ENCODE measurements around the gene SASH1.

The SASH1 gene

DNA sequence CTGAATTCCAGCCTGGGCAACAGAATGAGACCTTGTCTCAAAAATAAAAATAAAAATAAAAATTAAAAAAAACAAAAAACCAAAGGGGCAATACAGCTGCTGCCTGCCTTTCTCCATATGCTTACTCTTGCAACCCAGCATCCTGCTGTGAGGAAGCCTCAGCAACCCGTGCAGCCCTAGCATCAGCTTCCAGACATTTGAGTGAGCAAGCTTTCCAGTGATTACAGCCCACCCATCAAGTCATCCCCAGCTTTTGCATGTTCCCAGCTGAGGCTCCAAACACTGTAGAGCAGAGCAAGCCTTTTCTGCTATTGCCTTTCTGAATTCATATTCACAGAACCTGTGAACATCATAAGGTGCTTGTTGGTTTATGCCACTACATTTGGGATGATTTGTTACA lies 93.8 kb downstream of the SASH1 start:
- DNase-seq = no peak

DNA sequence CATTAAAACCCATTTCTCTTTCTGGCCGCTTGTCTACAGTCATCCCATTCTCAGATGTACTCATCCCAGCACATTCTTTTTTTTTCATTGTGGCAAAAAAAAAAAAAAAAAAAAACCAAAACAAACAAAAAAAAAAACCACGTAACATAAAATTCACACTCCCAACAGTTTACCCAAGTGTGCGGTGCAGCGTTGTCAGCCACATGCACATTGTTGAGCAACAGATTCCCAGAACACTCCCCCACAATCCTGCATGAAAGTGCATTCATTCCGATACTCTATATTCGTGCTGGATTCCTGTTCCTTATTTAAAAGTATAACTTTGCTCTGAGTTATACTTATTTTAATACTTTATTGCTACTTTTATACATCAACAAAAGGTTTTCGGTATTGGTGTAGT lies 96.0 kb downstream of the SASH1 start:
- no peak for DNase-seq

DNA sequence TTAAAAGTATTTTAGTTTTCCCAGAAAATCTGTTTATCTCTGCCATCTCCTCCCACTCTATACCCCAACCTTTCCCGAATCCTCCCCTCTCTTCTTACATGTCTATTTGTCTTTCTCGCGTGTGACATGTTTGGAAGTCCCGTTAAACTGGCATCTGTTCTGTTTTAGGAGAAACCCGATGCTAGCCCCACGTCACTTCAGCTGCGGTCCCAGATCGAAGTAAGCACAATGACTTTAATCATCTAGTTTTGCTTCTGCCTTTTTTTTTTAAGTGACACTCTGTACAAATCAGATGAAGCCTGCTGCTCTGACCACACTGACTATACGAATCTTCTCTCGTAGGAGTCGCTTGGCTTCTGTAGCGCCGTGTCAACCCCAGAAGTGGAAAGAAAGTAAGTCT lies 97.4 kb downstream of the SASH1 start:
- no peak for DNase-seq

DNA sequence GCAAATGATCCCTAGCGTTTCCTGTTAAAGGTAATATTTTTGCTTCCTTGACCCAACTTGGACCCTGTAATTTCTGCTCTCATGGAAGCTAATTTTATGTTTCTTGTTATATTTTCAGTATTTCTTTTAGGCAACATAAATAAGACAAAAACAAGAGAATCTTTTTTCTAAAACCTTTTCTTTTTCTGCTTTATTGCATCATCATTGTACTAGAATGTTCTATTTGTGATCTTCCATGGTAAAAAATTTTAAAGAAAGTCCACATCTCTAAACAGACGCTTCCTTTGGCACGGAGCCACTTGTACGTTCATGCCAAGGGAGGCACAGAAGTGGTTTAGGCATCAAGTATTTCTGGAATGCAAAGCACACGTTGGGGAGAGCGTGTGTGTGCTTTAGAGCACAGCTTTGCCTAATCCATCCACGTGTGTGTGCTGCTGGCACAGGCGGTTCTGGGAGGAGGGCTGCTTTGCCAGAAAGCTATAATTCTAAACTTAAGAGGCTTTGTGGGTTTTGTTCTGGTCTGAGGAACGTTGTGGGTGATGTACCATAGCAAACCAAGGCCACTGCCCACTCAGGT lies 98.3 kb downstream of the SASH1 start:
- DNase-seq = no peak

DNA sequence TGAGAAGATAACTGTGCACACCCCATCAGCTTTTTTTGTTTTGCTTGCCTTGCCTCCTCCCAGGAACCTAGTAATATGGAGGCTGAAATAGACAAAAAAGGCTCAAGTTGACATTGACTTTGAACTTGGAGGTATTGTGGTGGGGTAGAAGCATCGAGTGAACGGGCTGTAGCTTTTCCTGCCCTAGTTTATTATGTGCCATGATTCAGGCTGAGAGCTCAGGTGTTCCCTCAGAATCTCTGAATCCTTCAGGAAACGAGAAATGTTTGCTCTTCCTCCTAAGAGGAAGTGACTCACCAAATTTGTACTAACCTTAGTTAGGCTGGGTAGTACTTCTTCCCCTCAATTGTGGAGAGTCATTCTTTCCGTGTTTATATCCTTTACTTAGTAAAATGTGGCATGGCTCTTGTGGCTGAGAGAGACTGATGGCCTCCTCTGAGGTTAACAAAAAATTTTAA lies 98.8 kb downstream of the SASH1 start:
- DNase-seq = no peak

DNA sequence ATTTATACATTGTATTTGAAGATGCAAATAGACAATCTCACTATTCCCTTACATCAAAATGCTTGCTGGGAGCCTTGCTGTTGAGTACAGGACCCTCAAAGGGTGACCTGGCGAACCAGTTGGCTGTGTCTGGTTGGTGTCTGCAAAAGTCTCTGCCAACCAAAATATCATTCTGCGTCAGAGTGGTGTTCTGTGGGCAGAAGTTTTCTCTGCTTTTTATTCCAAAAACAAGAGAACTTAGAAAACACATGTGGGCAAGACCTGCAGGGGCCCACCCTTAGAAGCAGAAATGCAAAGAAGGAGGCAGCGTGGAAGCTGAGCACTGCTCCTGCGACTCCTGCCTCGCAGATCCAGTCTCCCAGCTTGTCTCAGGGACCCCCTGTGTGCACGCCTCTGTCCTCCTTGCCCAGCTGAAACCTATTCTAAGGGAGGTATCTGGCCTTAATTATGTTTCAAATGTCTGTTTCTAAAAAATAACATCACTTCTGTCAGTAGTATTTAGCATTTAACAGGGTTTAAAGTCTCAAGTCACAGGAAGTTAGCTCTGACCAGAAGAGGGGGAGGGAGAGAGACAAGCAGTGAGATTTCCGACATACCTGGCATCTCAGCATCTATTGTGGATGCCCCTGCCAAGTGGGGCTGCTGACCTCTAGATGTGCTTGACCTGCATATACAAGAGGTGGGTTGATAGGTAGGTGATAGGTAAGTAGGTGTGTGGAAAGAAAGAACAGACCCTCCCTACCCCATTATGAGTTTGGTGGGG lies 101.3 kb downstream of the SASH1 start:
- no peak for DNase-seq

DNA sequence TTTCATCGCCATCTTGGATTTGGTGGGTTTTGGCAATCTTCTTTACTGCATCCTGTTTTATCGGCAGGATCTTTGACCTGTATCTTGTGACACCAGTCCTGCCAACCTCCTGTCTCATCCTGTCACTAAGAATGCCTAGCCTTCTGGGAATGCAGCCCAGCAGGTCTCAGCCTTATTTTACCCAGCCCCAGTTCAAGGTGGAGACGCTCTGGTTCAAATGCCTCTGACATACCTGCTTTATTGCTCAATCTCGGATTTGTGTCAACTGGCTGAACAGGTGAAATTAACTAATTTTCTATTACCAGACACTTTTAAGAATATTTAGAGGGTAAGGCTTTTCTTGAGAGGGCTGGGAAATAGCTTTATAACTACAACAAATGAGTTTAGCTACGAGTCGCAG lies 102.5 kb downstream of the SASH1 start:
- DNase-seq = no peak

DNA sequence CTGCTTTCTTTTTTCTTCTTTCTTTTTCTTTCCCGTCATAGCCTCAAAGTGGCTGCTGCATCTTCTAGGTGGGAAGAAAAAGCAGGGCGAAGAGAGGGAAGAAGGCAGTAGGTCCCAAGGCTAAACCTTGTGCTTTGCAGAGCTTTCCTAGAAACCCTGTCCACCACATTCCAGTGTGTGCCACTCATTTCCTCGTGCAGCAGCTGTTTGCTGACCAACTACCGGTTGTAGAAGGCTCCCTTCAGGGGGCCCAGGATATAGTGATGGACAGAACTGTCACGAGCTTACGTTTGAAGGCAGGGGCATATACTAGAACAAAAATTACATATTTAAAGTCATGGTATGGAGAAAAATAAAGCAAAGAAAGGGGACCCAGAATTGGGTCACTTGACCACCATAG lies 103.0 kb downstream of the SASH1 start:
- no peak for DNase-seq

DNA sequence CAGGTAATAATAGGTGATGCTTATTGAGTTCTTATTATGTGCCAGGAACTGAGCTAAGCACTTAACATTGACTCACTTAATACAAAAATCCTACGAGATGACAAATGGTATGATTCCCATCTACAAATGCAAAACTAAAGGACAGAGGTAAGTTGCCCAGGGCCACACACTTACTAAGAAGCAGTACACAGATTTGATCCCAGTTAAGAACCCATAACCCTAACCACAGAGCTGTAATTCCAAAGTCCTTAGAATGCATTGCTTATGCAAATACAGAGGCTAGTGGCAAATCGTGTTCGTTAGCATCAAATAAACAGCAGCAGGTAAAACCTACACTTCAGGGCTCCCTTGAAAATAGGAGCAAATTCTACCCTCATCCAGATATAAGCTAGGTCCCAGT lies 104.0 kb downstream of the SASH1 start:
- DNase-seq = no peak

DNA sequence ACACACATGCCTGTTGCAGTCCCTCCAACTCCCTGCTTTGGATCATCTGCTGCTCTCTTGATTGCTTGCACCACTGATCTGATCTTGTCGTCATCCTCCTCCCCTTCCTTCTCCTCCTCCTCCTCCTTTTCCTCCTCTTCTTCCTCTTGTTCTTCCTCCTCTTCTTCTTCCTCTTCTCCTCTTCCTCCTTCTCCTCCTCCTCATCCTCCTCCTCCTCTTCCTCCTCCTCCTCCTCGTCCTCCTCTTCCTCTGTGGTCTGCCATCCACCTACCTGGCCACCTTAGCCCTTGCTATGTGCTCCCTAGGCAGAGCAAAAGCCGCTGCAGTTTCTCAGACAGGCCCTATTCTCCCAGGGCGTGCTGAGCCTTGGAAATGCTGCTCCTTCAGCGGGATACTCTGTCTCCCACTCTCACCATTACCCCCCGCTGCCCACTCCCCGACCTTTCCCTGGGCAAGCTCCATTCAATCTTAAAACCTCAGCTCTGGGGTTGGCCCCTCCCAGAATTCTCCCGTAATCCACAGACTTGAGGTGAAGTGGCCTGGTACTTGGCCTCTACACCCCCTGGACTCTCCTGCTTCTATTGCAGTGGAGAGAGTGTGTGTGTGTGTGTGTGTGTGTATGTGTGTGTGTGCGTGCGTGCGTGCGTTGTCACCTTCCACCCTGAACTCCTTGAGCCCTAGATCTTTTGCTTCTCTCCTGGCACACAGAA lies 105.0 kb downstream of the SASH1 start:
- no peak for DNase-seq

DNA sequence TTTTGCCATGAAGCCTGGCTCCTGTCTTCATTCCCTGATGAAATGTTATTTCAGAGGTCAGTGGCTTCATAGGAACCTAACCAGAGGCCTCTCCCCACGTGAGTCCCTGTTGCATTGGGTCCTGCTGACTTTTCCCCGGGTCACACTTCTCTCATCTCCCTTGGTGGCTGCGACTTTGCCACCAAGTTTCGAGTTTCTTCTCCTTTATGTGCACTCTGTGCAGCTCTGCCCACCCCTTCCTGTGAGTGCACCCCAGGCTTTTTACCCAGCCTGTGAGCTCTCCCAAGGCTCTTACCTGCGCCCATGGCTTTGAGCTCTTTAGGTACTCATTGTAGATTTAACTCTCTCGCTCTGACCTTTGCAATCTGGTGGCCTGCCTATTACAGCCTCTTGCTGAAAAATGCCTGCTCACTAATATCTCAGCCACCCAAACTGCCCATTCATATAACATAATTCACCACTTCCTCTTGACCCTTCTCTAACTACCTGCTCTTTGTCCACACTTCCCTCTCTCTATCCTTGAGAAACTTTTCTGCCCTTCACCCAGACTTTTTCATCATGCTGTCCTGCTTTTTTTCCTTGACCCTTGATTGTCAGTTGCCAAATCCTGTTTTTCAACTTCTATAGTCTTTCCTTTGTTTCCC lies 105.9 kb downstream of the SASH1 start:
- DNase-seq = peak; percentile 52

DNA sequence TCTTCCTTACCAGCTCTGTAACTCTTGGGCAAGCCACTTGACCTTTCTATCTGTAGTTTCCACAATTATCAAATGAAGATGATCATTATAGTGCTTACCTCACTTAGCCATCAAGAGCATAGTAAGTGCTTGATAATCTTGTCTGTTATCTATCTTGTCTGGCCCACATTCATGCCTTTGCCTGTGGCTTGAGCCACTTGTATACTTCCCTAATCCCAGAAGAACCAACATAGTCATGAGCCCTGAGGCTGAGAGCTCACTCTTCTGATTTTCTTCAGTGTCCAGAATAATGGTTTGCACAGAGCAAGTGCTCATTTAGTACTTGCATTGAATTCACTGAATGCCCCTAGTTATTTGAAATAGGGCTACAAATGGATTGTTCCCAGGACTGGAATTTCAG lies 108.2 kb downstream of the SASH1 start:
- DNase-seq = no peak

DNA sequence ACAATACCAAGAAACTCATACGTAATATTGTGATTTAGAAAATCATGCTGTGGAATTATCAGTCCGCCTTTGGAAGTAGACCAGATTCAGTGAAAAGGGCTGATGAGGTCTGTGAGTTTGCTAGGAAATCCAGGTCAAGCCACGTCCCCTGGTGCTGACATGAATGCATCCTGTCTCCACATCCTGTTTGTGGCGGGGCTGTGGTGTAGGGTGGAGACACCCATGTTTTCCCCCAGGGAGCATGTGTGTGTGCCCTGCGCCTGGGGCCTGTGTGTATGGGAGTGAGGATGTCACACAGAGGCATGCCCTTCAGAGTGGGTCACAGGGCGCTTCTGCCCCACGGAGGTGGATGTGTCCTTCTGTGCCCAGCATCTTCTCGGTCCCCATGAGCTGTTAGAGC lies 109.1 kb downstream of the SASH1 start:
- DNase-seq = peak; percentile 52

DNA sequence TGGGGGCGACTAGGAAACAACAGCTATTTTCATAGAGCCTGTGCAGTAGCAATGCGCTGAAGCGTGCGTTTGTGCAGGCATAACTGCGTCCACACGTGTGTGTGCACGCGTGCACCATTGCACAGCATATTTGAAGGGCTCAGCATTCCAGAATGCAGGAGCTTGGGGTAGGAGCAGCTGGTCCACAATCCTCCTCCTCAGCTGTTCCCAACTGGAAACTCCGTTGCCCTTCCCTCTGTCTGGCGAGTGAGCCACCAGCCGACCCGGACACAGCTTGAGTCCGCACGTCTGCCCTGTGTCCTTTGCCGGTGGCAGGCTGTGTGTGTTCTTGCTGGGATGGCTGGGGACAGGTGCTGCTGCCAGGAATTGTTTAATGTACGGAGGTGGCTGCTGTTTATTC lies 110.2 kb downstream of the SASH1 start:
- DNase-seq = no peak

DNA sequence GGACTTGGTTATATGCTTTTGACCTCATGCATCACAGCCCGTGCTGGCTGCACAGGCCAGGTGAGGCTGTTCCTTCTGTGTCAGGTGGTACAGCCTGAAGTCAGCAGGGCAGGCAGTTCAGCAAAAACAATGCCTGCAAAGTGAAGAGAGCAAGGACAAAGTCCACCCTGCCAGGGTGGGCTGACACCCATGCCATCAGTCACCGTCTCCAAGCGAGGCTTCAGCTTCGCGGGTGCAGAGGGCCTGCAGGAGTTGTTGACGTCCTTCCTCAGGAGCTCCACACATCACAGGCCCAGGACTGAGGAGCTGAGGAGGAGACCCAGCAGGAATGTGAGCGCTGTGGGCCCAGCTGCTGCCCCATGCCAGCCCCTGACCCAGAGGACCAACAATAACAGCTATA lies 111.3 kb downstream of the SASH1 start:
- DNase-seq = no peak

DNA sequence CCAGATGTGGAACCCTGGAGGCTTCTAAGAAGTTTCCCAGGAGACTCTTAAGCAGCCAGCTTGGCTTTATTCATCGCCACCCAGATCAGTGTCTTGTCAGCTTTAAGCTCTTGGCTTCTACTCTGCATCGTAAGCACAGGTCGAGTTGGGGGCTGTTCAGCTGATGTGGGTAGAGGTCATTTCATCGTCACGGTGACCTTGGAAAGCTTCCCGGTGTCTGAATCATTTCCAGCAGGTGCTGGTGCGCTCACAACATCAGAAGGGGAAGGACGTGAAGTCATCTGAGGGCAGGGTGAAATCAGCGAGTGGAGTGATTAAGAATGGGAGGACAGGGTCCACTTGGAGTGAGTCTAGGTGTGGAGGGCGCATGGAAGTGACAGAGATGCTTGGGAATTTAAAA lies 112.6 kb downstream of the SASH1 start:
- no peak for DNase-seq

DNA sequence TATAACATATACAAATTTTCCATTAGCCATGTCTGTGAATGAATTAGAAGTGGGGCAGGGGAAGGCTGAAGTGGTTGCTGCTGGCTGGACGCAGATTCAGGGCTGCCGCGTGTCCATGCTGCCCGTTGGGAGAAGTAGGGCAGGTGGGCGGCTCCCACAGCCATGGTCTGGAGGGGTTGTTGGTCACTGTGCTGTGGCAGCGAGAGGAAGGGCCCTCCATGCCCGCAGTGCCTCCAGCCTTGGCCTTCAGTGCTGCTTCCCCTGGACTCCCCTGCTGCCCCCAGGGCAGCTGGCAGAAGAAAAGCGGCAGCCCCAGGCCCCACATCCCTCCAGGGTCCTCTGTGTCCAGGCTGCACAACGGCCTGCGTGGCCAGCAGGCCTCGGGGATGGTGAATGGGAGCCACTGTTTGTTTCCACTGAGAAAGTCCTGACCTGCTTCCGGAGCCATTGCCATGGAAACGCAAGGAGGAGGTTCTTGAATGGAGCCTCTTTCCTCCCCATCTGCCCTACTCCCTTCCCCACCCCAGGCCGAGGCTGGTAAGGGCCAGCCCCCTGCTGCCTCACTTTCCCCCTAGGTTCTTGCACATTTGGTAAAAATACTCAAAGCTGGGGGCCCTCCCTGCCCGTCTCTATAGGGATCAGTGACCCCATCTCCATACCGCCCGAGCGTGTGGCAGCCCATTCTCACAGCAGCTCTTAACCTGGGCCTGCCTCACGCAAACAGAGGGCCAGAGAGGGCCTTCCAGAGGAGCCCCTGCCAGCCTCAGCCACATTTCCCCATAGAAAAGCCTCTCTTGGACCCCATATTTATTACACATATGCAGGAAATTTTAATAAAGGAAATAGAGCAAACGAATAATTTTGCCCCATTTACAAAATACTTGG lies 113.3 kb downstream of the SASH1 start:
- no peak for DNase-seq

DNA sequence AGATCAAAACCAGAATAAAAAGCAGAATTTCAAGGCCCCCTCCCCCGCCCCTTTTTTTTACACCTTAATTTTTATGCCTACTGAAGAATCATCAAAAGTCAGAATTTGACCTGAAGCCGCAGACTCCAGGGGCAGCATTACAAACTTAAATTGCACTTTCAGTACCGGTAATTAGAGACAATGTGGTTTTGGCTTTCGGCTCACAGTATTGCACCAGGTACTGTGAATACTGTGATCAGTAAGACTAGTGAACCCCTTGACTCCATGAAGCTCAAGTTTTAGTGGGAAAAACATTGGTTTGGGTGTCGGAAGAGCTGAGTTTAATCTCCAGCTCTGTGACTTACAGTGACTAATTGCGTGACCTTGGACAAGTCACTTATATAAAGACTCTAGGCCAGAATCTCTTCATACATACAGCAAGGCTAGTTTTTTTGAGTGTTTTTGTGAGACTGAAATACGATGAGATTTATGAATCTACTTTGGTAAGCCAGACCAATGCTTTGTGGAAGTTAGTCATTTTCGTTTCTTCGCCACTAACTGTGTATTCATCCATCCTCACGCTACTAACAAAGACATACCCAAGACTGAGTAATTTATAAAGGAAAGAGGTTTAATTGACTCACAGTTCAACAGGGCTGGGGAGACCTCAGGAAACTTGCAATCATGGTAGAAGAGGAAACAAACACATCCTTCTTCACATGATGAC lies 114.7 kb downstream of the SASH1 start:
- DNase-seq = no peak

DNA sequence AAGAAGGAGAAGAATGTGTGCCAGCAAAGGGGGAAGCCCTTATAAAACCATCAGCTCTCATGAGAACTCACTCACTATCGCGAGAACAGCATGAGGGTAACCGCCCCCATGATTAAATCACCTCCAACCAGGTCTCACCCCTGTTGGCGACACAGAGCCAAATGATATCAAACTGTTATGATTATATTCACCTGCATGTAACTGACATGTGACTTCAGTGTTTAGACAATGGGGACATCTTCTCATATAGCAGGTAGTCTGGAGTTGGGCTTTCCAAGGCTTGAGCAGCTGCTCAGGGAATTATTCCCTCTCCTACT lies 115.2 kb downstream of the SASH1 start:
- DNase-seq = no peak

DNA sequence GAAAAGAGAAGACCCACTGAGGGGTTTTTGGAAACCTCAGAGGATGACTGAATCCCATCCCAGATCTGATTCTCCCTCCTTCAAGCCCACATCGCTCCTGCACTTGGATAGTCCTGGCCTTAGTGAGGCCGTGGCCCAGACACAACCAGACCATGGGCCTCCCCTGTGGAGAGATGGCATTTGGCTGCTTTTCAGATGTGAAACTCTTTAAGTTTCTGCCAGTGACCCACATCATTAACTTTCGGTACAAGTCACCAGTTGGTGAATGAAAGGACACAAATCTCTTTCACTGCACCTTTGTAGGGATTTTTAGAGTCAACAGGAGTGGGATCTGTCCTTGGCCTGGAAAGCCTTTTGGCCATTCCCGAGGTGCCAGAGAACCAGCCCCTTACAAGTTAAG lies 116.6 kb downstream of the SASH1 start:
- no peak for DNase-seq

DNA sequence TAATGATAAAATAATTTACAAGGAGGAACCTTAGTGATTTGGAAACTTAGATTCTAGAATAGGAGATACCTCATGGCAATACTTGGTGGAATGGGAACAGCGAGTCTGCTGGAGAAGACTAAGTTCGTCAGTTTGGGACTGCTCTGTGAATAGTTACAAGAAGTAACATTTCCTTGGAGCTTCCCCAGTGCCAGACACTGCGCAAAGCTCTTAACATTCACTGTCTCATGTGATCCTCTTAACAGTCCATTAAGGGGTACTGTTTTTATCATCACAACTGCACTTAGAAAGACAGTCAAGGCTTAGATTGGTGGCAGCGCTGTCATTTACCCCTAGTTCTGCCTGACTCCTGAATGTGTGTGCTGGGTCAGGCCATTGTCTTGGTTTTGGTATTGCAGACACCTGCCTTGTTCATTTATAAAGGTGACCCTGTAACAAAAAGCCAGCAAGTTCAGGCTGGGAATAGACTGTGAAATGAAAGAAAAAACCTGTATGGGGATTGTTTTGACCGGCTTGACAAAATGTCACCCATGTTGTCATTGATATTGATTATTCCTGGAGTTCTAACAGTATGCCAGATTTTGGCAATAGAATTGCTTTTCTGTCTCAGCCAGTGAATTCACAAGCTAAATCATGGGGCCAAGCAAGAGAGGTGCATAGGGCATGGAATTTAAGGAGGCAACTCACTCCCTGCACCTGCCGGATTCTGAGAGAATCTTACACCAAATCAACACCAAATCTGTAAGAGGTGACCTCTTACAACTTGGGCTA lies 118.4 kb downstream of the SASH1 start:
- no peak for DNase-seq

Data from activated CD8-positive, alpha-beta memory T cell treated with anti-CD3 and anti-CD28 coated beads, Interleukin-2, amount 50 U/mL, for 48 hours (primary cell).